GM12874 (cell line): ENCODE data around the gene TBC1D5.

Experiments
- TF ChIP-seq, protein P1 (sequence below): IDR thresholded peaks from 2 replicates; pipeline ENCODE4 v1.5.1; 2011; ENCODE audit warnings: low read depth, mild to moderate bottlenecking, control low read depth, low read length, moderate library complexity; ENCODE audit not compliant: insufficient read depth

The TBC1D5 gene

DNA sequence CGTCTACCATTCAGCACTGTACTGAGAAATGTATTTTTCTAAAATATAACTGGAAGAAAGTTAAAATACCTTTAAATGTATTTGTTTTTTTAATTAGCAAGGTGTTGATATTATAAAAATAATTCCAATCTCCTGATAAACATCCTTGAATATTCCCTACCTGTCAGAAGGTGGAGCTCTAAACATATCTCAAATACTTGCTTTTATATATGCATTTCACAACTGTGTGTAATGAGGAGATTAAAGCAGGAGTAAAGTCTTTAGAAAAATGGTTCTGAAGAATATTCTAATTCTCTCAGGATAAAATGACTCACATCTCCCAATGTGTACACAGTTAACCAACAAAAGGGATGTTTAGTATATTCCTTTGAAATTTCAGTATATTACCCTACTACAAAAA, 434.9 kb downstream of the TBC1D5 start:
- TF ChIP-seq, protein P1, sequence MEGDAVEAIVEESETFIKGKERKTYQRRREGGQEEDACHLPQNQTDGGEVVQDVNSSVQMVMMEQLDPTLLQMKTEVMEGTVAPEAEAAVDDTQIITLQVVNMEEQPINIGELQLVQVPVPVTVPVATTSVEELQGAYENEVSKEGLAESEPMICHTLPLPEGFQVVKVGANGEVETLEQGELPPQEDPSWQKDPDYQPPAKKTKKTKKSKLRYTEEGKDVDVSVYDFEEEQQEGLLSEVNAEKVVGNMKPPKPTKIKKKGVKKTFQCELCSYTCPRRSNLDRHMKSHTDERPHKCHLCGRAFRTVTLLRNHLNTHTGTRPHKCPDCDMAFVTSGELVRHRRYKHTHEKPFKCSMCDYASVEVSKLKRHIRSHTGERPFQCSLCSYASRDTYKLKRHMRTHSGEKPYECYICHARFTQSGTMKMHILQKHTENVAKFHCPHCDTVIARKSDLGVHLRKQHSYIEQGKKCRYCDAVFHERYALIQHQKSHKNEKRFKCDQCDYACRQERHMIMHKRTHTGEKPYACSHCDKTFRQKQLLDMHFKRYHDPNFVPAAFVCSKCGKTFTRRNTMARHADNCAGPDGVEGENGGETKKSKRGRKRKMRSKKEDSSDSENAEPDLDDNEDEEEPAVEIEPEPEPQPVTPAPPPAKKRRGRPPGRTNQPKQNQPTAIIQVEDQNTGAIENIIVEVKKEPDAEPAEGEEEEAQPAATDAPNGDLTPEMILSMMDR, result no peak

DNA sequence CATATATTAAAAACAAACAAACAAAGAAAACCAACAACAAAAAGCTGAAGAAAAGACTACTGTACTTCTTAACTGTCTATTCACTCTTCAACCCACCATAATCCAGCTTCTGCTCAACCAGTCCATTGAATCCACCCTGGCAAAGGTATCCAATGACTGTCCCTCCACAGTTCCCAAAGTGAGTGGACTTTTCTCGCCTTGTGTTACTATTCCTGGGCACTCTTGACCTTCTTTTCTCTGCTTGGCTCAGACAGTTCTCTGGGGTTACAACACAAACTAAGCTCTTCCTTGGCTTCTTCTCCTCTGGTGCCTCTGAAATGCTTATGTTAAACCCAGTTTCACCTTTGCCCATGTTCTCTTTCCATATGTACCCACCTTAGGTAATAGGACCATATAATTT, 437.5 kb downstream of the TBC1D5 start:
- TF ChIP-seq, protein P1, result no peak

DNA sequence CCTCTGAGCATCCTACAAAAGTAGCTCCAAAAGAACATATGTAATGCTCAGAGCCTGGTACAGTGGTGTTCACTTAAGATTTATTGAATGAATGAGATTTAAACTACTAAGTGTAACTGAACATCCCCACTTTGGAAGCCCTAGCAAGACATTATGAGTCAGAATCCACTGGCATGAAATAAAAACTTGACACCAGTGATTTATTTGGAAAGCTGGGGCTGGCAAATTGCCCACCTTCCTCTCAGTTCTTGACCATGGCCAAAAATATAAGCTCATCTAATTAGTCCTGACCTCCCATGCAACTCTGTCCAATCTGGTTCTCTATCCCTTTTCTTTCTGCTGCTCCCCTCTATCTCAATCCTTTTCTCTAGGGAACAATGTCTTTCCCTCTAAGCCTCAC, 439.7 kb downstream of the TBC1D5 start:
- TF ChIP-seq, protein P1, result no peak

DNA sequence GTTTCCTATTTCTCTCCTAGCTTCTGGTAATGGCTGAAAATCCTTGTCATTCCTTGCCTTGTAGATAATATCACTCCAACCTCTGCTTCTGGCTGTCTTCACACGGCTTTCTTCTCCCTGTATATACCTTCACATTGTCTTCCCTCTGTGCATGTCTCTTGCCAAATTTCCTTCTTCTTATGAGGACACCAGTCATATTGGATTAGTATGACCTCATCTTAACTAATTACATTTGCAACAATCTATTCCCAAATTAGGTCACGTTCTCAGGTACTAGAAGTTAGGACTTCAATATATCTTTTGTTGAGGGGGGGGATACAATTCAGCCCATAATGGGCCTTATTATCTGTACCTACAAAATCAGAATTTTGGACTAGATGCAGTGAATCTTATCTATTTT, 440.3 kb downstream of the TBC1D5 start:
- TF ChIP-seq, protein P1, result no peak

DNA sequence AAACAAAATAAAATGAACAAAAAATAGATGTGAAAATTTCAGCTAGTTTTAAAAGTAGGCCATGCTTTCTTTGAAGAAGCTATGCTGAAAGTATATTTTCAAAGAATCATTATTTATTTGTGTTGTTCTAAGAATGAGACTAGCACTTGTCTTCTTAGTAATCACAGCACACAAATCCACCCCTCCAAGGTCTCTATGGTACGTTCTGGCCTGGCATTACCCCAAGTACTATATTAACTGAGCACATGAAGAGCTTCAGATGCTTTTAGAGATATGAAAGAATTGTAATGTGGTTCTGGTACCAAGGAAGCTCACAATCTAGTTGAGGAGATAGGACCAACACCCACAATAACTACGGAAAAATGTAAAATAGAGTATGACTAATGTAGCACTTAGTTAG, 441.2 kb downstream of the TBC1D5 start:
- TF ChIP-seq, protein P1, result no peak

DNA sequence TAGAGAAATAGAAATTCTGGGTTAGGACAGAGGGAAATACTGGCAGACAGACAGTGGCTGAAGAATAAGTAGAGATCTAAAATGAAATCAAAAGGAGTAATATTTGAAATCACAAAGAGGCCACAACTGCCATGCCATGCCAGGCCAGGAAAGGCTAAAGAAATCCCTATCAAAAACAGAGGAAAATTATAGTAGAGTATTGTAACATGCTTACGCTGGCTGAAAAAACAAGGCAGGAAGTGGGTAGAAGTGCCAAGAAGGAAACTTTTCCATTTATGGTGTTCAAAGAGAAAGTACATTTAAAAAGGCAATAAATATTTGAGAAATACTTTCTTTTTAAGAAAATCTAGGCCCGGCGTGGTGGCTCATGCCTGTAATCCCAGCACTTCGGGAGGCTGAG, 442.0 kb downstream of the TBC1D5 start:
- TF ChIP-seq, protein P1, result no peak

DNA sequence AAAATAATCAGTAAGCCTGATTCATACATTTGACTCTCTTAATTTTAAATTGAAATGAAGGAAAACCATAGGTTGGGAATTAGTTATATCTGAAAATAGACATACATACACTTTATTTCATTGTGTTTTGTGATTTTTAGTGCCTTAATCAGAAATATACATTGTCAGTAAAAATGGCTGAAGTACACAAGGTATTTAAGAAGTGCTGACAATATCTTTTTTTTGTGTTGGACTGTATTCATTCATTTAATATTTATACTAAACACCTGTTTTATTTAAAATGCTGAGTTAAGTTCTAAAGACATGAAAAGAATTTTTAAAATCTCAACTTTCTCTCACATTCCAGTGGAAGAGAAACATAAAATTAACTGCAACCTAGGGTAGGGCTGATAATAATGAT, 444.4 kb downstream of the TBC1D5 start:
- TF ChIP-seq, protein P1, result no peak

DNA sequence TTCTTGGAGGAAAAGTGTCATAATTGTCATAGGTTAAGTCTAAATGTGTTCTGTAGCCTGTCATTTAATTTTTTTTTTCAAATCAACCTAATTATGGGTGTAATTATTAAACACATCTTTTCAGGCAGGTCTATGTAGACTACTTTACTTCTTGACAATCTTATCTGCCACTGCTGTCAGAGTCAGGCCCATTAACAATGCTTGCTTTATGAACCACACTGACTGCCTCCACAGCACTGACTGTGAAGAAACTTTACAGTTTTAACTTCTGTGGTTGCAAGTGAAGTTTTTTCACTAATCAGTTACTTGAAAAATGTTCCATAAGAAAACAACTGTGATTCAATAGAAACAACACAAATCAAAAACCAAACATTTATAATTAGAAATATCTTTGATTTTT, 449.9 kb downstream of the TBC1D5 start:
- TF ChIP-seq, protein P1, result no peak
